Stimulated activated CD8-positive, alpha-beta memory T cell treated with anti-CD3 and anti-CD28 coated beads, Interleukin-12 subunit alpha, Interleukin-12 subunit beta, amount 100 ng/mL, for 1 hour (primary cell): ENCODE data around the gene PABPN1.
"Not testable (repeated sequence)": the region's sequence is repeated elsewhere in the genome, so short reads cannot be mapped to it uniquely, and the experiment has no call there.

ENCODE experiments used
- DNase-seq: peaks from one replicate; pipeline ENCODE4 v3.0.0-alpha.2; 2020; ENCODE audit warnings: low read depth

PABPN1 gene

DNA sequence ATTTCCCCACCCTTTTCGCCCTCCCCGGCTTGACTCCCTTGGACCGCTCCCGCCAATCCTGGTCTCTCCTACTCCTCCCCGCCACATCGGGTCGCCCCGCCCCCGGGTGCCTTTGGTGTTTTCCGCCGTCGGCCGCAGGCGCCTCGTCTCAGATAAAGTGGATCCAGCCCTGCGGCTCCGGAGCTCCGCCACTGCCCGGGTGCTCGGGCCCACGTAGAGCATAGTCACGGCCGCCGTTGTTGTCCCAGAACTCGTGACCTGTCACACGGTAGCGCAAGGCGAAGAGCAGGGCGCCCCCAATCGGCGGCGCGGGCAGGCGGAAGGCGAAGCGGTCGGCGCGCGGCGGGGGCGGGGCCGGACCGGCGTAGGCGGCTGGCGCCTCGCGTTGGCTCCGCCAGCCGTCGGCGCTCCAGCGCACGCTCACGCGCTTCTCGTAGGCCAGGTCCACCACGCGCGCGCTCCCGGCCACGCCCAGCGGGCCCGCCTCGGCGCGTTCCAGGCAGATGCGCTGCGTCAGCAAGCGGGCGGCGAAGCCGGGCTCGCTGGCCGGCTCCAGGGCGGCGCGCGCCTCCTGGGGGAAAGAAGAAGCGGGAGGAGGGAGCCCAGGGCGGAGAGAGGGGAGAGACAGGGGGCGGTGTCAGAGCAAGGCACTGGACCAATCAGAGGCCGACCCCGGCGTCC, 19.8 kb upstream of the PABPN1 start:
- peak; percentile 92 for DNase-seq

DNA sequence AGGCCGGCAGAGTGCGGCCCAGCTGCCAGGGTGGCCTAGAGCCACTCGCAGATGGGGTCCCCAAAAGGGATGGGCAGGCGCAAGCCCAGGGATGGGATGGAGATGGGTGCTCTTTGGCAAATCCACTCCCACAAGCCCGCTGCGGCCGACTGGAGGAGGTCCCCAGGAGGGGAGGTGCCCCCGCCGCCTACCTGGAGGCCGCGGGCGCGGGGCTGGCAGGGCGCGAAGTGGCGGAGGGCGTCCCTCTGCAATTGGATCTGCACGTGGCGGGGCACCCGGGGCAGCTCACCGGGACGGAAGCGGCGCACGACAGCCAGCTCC, 19.3 kb upstream of the PABPN1 start:
- no peak for DNase-seq

DNA sequence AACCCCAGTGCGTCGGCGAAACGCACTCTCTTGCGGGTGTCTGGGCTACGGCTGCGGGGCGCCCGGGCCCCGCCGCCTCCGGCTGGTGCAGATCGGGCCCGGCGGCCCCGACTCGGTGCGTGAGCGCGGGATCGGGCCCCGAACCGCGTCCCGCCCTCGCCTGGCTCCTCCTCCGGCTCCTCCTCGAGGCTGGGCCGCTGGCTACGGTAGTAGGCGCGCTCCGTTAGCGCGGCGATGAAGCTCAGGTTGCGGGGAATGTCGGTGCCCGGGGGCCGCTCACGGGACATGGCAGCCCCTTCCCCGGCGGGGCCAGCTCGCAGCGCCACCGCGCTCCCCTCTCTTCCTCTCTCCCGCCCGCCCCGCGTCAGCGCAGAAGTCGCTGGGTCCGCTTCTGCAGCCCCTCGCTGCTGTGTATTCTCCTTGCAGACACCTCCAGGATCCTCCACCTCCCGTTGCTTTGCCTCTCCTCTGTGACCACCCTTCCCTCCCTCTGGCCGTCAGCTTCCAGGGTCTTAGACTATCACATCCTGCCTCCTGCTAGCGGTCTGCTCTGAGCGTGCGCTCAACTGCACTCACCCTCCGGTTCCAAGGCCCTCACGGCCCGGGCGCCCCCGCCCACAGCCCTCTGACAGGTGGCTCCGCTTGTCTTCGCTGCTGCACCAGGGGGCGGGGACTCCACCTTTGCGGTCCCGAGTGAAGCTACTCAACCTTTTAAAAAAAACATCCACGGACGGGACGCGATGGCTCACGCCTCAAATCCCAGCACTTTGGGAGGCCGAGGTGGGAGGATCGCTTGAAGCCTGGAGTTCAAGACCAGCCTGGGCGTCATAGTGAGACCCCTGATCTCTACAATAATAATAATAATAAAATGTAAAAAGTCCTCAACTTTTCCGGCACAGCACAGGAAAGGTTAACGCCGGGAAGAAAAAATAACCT, 18.7 kb upstream of the PABPN1 start, which contains the start of gene PPP1R3E:
Gene PPP1R3E (minus strand): TSS at position 570 of the 936 bp plus-strand sequence. CDS start 283 bp downstream, at position 287.
- peak; percentile 79 for DNase-seq

GRCh38 chr14:23306412-23307145, 14.7 kb upstream of the PABPN1 start, which contains the start of gene BCL2L2:
Gene BCL2L2 (plus strand): TSS chr14:23306833. CDS start chr14:23307768, 935 bp downstream.
- DNase-seq: no peak

DNA sequence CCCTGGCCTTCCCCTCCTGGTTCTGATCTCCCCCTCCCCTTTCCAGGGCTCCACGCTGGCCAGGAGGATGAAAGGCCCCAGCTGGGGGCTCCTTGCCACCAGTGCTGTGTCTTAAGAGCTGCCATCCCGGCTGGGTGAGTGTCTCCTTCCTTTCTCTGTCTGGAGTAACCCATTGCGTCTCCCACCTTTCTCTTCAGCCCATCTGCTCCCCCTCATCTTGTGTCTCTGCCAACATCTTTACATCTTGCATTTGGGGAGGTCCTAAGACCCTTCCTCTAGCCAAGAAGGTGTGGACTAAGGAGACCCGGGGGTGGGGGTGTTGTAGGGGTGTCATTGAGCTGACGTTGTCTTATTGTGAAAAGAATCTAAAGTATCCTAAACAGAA, 14.1 kb upstream of the PABPN1 start:
- no peak for DNase-seq

- no peak for DNase-seq
Measured at GRCh38 chr14:23307687-23308644, 13.3 kb upstream of the PABPN1 start.

GRCh38 chr14:23308721-23309445, 12.4 kb upstream of the PABPN1 start:
- DNase-seq: no peak

DNA sequence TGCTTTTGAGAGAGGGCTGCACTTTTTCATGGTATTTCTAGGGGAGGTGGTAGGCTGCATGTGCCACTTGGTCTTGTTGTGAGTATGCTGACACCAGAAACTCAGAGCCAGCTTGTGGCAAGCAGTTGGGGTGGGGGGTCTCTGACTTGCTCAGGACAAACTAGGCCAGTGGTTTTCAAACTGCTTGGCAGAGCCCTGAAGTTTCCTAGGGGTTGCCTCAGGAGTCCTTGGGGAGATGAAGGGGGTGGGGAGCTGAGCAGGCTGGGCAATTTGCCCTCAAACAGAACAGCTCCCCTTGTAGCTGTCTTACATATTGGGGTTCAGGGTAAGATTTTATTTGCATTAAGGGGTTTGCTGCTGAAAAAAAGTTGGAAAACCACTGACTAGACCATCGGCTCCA, 10.7 kb upstream of the PABPN1 start:
- DNase-seq: no peak

DNA sequence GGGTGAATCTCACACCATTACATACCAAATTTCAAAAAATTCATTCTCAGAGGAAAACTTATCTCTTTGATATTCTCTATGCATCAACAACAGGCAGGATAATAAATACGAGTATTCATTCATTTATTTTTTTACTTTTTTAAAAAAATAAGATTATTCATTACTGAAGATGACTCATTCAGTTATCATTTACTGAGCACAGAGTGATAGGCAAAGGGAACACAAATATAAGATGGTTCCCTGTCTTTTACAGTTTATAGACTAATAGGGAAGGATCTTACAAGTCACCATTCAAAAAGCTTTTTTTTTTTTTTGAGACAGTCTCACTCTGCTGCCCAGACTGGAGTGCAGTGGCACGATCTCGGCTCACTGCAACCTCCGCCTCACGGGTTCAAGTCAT, 5.0 kb upstream of the PABPN1 start:
- DNase-seq: no peak

DNA sequence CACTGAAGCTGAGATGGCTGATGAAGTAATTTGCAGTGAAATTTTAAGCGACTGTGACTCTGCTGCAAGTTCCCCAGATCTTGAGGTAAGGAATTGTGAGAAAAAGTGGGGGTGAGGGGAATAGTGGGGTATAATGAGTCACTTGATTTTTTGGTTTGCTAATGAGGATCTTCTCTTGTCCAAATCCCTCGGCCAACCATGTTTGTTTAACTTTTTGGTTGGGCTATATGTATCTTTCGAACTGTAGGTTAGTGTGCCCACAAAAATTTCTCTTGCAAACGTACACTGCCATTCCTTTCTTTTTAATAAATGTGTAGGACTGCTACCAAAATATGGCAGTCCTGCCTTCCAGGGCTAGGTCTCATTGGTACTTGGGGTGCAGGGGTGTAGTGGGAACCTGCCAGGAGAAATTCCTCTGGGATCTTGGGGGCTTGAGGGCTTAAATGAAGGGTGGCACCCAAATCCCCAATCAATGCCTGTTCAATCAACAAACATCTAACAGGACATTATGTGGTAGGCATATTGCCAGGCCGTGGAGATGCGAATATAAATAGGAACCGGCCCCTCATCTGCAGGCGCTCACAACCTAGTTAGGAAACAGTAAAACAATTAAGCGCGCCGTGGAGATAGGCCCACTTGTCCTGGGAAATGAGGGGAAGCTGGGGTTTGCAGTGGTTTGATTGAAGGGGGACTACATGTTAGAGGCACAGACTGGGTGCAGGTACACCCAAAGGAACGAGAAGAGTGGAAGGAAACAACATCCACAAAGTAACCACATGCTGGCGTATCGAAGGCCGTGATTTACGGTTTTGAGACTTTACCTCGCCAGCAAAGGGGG, 1.3 kb upstream of the PABPN1 start:
- DNase-seq: no peak

DNA sequence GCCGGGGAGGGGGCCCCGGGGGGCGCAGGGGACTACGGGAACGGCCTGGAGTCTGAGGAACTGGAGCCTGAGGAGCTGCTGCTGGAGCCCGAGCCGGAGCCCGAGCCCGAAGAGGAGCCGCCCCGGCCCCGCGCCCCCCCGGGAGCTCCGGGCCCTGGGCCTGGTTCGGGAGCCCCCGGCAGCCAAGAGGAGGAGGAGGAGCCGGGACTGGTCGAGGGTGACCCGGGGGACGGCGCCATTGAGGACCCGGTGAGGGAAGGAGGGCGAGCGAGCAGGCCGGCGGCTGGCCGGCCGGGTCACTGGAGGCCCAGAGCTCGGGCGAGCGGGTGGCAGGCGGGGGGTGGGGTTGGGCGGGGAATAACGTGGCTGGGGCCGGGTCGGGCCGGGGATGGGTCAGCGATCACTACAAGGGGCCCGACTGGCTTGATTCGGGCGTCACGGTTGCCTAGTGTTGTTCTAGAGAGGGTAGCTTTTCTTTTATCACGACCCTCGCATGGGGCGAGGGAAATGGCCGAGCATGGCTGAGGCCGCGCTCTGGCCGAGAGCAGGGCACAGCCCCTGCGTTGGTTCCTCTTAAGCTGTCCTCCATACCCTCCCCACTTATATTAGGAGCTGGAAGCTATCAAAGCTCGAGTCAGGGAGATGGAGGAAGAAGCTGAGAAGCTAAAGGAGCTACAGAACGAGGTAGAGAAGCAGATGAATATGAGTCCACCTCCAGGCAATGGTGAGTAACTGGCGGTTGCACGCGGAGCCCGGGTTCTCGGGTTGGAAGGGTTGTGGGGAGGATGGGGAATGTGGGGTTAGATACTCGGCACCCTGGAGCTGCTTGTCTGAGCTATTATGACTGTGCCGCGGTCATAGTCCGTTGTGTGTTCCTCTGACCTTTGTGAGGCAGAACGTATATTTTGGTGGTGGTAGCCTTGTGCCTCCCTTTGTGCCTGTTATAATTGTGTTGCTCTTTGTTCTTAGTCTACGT, 603 bp downstream of the PABPN1 start:
- no peak for DNase-seq

- no peak for DNase-seq
Measured at GRCh38 chr14:23322568-23323517, 1.6 kb downstream of the PABPN1 start.

DNA sequence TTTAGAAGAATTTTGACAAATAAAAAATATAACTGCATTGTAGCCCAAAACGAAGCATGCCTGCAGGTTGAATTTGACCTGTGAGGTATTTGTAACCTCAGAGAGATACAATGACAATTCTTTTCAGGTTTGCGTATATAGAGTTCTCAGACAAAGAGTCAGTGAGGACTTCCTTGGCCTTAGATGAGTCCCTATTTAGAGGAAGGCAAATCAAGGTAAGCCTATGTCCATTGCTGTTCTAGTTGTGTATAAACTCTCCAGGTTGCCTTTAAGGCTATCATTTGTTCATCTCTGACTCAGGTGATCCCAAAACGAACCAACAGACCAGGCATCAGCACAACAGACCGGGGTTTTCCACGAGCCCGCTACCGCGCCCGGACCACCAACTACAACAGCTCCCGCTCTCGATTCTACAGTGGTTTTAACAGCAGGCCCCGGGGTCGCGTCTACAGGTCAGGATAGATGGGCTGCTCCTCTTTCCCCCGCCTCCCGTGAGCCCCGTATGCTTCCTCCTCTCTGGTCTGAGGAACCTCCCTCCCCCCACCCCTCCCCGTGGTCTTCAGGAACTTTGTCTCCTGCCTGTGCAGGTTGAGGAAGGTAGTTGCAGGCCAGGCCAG, 2.7 kb downstream of the PABPN1 start:
- DNase-seq: no peak

DNA sequence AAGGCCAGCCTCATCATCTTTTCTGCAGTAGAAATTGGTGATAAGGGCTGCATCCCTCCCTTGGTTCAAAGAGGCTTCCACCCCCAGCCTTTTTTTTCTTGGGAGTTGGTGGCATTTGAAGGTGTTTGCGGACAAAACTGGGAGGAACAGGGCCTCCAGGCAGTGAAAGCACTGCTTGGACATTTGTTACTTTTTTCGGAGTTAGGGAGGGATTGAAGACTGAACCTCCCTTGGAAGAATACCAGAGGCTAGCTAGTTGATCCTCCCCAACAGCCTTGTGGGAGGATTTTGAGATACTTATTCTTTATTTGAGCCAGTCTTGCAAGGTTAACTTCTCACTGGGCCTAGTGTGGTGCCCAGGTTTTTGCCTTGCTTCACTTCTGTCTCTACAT, 3.2 kb downstream of the PABPN1 start:
- no peak for DNase-seq

- DNase-seq: no peak
Measured at GRCh38 chr14:23324993-23325392, 3.7 kb downstream of the PABPN1 start.

- DNase-seq: not testable (repeated sequence)
Measured at GRCh38 chr14:23325746-23326145, 4.5 kb downstream of the PABPN1 start.
